Neural crest cell (in vitro differentiated cells): Measurements from ENCODE around the gene PNLIP. TPM values are rescaled to one million over a fixed set of nuclear protein-coding genes. Genes with fewer than 3 reads are reported as not detected.

Source experiments
- DNase-seq: peaks from one replicate; pipeline ENCODE4 v3.0.0; 2021; ENCODE audit warnings: low read depth, mixed read lengths, low spot score
- H3K27ac Mint-ChIP-seq: one replicate; pipeline ENCODE4 v1.8.0; 2021; ENCODE audit warnings: mild to moderate bottlenecking, mixed read lengths; ENCODE audit not compliant: unreplicated experiment
- H3K27me3 Mint-ChIP-seq: 2 replicates; pipeline ENCODE4 v1.8.0; 2021; ENCODE audit warnings: low read depth, mild to moderate bottlenecking, mixed read lengths
- H3K36me3 Mint-ChIP-seq: 2 replicates; pipeline ENCODE4 v1.8.0; 2021; ENCODE audit warnings: low read depth, mild to moderate bottlenecking, mixed read lengths
- H3K4me1 Mint-ChIP-seq: 2 replicates; pipeline ENCODE4 v1.8.0; 2021; ENCODE audit warnings: mixed read lengths
- H3K4me3 Mint-ChIP-seq: one replicate; pipeline ENCODE4 v1.8.0; 2021; ENCODE audit warnings: mild to moderate bottlenecking, mixed read lengths
- H3K9me3 Mint-ChIP-seq: 2 replicates; pipeline ENCODE4 v1.8.0; 2021; ENCODE audit warnings: mixed read lengths
- total RNA-seq: library from RNA; stranded (reverse); gene quantifications from 2 replicates; pipeline ENCODE4 v1.2.1, GENCODE V29; 2021
- TF ChIP-seq, protein P1 (sequence below): fragments of 200-600 bp; sonication (generic); conservative IDR thresholded peaks from 2 replicates; pipeline ENCODE4 v1.5.0; 2021; ENCODE audit warnings: antibody characterized with exemption, mild to moderate bottlenecking

PNLIP gene
- total RNA-seq, 1 donor from 2014 or later: not detected

DNA sequence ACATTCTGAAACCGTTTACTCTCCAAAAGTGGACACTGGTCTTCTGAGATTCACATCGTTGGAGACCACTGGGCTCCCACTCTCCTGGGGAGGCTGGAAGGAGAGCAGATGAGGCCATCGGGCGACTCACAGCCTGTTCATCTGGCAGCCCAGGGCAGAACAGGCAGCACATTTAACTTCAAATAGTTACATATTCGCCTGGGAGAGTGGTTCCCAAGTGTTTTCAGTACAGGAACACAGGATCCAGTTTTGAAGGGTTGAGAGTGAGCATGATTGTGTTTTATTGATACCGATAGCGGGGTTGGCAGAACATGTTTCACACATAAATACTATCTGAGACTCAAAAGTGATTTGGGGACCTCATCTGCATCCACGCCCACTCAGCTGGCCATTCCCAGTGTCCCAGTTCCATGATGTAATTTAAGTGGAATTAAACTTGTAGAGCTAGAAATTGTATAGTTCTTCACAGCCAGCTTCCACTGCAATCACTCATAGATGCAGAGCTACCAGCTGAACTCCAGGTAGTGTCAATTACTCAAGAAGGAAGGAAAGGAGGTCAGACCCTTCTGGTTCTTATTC is 22.8 kb upstream of the PNLIP start:
- H3K27me3 Mint-ChIP-seq: peaks cover 5% of the 10 kb centered on the region
- H3K27ac Mint-ChIP-seq: no peak overlapping the region
- TF ChIP-seq, protein P1, sequence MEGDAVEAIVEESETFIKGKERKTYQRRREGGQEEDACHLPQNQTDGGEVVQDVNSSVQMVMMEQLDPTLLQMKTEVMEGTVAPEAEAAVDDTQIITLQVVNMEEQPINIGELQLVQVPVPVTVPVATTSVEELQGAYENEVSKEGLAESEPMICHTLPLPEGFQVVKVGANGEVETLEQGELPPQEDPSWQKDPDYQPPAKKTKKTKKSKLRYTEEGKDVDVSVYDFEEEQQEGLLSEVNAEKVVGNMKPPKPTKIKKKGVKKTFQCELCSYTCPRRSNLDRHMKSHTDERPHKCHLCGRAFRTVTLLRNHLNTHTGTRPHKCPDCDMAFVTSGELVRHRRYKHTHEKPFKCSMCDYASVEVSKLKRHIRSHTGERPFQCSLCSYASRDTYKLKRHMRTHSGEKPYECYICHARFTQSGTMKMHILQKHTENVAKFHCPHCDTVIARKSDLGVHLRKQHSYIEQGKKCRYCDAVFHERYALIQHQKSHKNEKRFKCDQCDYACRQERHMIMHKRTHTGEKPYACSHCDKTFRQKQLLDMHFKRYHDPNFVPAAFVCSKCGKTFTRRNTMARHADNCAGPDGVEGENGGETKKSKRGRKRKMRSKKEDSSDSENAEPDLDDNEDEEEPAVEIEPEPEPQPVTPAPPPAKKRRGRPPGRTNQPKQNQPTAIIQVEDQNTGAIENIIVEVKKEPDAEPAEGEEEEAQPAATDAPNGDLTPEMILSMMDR: no peak
- no peaks in the 10 kb centered on the region for H3K36me3 Mint-ChIP-seq
- no peaks in the 10 kb centered on the region for H3K9me3 Mint-ChIP-seq
- DNase-seq: no peak
- H3K4me3 Mint-ChIP-seq: no peak overlapping the region
- H3K4me1 Mint-ChIP-seq: no peaks in the 10 kb centered on the region

DNA sequence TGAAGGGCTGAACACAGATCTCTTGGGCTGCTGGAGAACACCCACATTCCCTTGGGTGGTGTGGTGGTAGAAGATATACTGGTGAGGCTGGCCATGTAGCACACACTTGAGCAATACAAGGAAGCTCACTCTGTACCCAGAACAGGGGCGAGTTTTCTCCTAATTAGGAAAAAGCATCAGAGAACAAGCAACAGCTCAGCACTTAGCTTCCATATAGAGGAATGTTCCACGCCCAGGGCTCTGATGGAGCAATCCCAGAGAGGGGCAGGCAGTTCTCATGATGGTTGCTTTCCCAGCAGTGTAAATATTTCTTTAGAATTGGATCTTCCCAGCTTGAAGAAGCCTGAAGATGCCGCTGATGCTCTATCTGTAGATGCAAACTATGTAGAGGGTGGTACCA is 21.0 kb upstream of the PNLIP start:
- no peaks in the 10 kb centered on the region for H3K36me3 Mint-ChIP-seq
- H3K27ac Mint-ChIP-seq: no peak overlapping the region
- H3K27me3 Mint-ChIP-seq: peaks cover 5% of the 10 kb centered on the region
- H3K9me3 Mint-ChIP-seq: no peaks in the 10 kb centered on the region
- TF ChIP-seq, protein P1: no peak
- DNase-seq: no peak
- no peak overlapping the region for H3K4me3 Mint-ChIP-seq
- H3K4me1 Mint-ChIP-seq: no peaks in the 10 kb centered on the region

DNA sequence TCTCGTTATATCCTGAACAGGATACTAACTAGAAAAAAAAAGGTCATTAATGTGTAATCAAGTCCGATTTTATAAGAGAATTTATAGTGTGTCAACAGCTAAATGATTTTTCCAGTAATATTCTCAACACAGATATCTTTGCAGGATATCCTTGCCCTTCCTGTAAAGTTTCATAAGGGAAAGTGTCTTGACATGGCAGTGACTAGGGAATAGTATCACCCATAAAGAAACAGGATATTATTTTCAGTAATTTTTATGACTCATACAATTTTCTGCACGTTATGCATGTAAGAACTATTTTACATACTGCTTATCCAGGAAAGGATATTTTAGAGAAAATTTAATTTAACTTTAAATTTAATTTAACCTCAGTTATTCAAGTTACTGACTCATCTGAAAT is 19.5 kb upstream of the PNLIP start:
- no peaks in the 10 kb centered on the region for H3K36me3 Mint-ChIP-seq
- no peak overlapping the region for H3K27ac Mint-ChIP-seq
- H3K4me1 Mint-ChIP-seq: no peaks in the 10 kb centered on the region
- H3K4me3 Mint-ChIP-seq: no peak overlapping the region
- no peak for DNase-seq
- H3K27me3 Mint-ChIP-seq: peaks cover 5% of the 10 kb centered on the region
- peaks cover 5% of the 10 kb centered on the region for H3K9me3 Mint-ChIP-seq
- TF ChIP-seq, protein P1: no peak

DNA sequence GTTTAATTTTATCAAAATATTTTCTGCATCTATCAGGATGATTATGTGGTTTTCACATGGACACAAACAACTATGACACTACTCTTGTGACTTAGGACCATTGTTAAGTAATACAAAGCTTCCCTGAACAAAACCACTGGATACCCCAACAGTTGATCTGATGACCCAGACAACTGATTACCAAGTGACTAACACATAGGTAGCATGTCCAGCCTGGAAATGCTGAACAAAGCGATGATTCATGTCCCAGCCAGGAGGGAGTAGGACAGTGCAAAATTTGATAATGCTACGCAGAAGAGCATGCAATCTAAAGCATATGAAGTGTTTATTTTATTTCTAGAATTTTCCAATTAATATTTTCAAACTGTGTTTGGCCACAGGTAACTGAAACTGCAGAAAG is 8.9 kb upstream of the PNLIP start:
- no peaks in the 10 kb centered on the region for H3K4me1 Mint-ChIP-seq
- peaks cover 7% of the 10 kb centered on the region for H3K36me3 Mint-ChIP-seq
- H3K27ac Mint-ChIP-seq: no peak overlapping the region
- no peaks in the 10 kb centered on the region for H3K27me3 Mint-ChIP-seq
- H3K9me3 Mint-ChIP-seq: peaks cover 23% of the 10 kb centered on the region
- TF ChIP-seq, protein P1: no peak
- no peak overlapping the region for H3K4me3 Mint-ChIP-seq
- DNase-seq: no peak

DNA sequence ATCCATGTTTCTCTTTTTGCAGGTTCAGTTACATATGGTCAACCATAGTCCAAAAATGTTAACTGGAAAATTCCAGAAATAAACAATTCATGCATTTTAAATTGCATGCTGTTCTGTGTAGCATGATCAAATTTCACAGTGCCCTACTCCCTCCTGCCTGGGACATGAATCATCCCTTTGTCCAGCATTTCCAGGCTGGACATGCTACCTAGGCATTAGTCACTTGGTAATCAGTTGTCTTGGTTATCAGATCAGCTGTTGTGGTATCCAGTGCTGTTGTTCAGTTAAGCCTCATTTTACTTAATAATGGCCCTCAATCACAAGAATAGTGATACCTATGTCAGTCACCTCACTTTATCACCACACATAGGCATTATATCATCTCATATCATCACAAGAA is 7.3 kb upstream of the PNLIP start:
- TF ChIP-seq, protein P1: no peak
- H3K27me3 Mint-ChIP-seq: no peaks in the 10 kb centered on the region
- H3K4me1 Mint-ChIP-seq: peaks cover 6% of the 10 kb centered on the region
- H3K27ac Mint-ChIP-seq: no peak overlapping the region
- no peak for DNase-seq
- peaks cover 23% of the 10 kb centered on the region for H3K9me3 Mint-ChIP-seq
- H3K36me3 Mint-ChIP-seq: peaks cover 7% of the 10 kb centered on the region
- H3K4me3 Mint-ChIP-seq: no peak overlapping the region
